Hematopoietic multipotent progenitor cell (in vitro differentiated cells): ENCODE data around the gene NRP1. TPM values are rescaled to one million over a fixed set of nuclear protein-coding genes. Genes with fewer than 3 reads are reported as not detected.
"Not testable (repeated sequence)": the region's sequence is repeated elsewhere in the genome, so short reads cannot be mapped to it uniquely, and the experiment has no call there.

Experiments
- DNase-seq, 3 donors: peaks; one replicate each; pipeline ENCODE4 v3.0.0-alpha.2; 2011 to 2015; ENCODE audit warnings: low read depth in 2 of 3, low spot score in 2 of 3
- total RNA-seq: library from RNA; depleted of rRNA; stranded (reverse); fragments of >200 nt; gene quantifications from one replicate; pipeline ENCODE4 v1.2.3, GENCODE V29; 2012

The NRP1 gene
- under 0.01 TPM for total RNA-seq

DNA sequence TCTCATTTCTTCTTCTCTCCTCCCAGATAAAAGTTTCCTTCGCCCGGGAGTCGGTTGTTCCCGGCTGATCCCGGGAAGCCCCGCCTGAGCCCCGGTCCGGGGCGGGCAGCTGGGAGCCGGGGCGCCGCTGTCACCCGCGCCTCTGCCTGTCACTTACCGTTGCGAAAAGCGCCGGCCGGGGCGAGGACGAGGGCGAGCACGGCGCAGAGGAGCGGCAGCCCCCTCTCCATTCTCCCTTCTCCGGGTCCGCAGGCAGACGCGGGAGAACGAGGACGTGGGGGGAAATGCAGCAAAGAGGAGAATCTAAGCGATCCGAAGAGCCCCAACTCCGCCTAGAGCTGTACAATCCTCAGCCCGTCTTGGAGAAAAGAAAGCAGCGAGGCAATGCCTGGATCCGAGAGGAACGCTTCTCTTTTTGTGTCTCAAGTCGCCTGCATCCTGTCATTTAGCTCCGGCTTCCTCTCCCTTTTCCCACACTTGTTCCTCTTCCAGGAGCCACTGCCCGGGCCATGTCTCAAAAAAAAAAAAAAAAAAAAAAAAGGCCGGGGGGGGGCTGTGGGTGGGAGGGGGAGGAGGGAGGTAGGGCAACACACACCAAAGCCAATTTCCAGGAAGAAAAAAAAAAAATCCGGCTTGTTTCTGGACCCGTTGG lies at the start of gene NRP1:
Gene NRP1 (minus strand): TSS at position 515 of the 652 bp plus-strand sequence. CDS start 285 bp downstream, at position 230.
- no peak for DNase-seq

- DNase-seq, result not testable (repeated sequence)
These were observed 49.7 kb upstream of the NRP1 start for GRCh38 chr10:33384201-33384600.

DNA sequence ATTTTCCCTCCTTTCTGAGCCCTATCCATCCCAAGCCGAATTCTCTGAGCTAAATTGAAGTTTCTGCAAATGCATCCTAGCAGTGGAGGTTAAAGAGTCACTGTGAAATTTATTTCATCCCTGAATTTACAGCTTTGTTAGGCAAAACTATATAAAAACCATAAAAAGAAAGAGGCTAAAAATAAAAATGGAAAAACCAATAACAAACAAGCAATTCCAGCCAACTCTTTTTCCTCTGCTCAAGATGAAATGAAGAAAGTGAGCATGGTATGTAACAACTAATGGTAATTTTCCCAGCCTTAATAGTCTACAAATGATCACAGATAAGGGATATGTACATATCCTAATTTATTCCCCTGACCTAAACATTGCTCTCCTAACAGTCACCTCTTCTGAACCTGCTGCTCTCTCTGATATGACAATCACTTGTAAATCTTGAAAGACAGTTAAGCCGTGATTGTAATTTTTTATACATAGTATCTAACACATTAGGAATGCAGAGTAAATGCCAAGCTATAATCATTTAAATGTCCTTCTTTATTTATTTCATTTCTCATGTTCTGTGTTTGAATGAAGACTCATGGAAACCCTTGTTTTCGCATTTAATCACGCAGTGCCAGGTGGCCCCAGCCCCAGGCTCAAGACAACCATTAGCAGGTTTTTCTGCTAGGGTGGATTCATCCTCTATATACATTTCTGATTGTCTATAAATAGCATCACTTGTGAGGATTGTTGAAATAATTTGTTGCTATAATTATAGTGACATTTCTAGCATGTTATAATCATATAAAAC lies 48.6 kb upstream of the NRP1 start:
- no peak for DNase-seq

DNA sequence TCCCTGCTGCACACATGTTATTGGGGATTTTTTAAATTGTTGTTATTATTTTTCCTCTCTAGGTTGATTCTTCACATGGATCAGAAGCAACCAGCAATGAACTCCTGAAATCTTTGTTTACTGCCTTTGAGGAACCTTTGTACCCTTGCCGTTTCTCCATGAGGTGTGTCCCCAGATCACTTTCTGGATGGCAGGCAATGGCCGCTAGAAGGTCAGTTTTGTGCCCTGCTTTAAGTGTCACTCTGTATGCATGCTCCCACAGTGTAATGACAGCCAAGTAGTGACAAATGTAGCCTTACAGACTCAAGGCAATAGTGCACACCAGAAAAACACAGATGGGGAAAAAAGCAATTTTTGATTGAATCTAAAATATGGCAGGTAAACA lies 47.7 kb upstream of the NRP1 start:
- no peak for DNase-seq

DNA sequence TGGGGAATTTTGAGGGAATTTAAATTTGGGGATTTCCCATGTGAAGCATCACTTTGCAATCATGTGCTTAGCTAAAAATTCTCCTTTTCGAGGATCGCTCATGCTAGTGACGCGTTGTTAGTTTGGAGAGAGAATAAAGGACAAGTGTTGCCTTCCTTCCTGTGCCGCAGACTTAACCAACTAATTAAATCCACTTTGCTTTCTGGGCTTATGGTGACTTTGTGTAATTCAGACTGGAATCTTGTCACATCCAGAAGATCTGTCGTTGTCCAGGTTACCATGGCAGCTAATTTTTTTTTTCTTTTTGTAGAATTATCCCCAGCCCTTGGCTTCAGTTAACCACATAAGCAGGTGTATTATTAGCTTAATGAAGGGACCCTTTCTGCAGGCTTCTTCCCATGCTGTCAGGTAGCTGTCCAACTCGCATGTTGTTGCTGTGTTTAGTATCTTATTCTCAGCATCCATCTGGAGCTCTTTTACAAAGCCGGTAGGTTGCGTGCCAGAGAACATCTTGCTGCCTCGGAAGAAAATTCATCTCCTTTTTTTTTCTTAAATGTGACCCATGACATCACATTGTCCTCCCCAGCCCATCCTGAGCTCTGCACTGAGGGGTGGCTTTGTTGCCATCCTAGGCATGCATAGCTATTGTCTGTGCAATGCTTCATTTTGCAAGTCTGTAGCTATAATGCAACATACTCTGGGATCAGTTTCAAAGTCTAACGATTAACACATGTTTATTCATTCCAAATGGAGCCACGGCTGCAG lies 47.2 kb upstream of the NRP1 start:
- no peak for DNase-seq

- no peak for DNase-seq
These were observed 43.2 kb upstream of the NRP1 start for GRCh38 chr10:33377658-33378025.

DNA sequence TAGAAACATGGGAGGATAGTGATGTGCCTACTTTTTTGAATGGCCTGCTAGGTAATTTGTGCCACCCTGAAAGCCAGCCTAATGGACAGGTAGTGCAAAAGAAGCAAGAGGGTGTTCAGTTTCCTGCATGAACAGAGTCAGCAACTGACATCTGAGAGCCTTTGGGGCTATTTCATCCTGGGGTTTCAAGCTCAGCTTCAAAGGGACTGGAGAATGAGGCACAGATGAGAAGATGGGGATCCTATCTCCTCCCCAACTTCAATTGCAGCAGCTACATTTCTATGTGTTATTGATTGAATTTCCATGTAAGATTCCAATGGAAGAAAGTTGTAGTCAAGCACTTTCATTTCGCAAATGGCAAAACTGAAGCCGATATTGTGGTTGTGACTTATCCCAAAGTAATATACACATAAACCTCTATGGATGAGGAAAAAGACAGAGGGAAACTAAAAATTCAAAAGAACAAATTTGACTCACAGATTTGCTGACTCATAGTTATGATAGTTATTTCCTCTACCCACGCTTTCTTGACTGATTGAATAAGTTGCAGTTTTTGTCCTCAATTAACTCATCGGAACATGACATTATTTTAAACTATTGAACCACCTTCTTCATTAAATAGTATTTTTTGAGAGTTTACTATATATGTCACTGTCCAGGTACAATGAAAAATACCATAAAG lies 42.6 kb upstream of the NRP1 start:
- DNase-seq, result peak in 1 of 3 donors; percentile 29

- no peak for DNase-seq
These were observed 42.0 kb upstream of the NRP1 start for GRCh38 chr10:33376476-33376875.

GRCh38 chr10:33373263-33373662 lies 38.8 kb upstream of the NRP1 start:
- DNase-seq, result no peak

DNA sequence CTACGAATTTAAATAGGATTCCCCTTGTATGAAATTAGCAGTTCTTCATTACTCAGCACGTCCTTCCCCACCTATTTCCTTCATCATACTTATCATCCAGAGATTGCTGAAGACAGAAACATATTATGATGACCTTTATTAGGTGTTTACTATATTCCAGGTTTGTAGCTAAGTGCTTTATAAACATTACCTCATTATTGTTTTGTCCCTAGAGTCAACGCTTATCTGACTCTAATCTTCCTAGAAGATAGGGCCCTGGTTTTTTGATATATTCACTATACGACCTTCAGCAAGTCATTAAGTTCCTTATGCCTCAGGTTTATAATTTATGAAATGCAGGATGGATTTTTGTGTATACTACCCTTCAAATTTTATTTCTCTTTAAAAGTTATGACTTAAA lies 36.8 kb upstream of the NRP1 start:
- no peak for DNase-seq

DNA sequence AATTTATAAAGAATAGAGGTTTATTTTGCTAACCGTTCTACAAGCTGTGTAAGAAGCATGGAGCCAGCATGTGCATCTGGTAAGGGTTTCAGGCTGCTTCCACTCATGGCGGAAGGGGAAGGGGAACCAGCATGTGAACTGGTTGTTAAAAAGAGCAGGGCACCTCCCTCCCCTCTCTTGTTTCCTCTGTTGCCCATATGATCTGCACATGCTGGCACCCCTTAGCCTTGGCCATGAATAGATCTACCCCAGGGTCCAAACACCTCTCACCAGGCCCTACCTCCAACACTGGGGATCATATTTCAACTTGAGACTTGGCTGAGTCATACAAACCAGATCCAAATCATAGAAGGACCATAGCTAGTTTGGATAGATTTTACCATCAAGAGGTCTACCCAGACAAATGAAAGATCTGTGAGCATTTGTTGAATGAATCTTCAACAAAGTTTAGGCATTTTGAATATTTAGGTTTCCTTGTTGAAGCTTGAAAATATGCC lies 36.0 kb upstream of the NRP1 start:
- DNase-seq, result no peak

- DNase-seq, result no peak
These were observed 33.6 kb upstream of the NRP1 start for GRCh38 chr10:33368086-33368485.

GRCh38 chr10:33365871-33366411 lies 31.5 kb upstream of the NRP1 start:
- DNase-seq, result peak in 2 of 3 donors; percentile 75 to 90

GRCh38 chr10:33365301-33365700 lies 30.8 kb upstream of the NRP1 start:
- no peak for DNase-seq

DNA sequence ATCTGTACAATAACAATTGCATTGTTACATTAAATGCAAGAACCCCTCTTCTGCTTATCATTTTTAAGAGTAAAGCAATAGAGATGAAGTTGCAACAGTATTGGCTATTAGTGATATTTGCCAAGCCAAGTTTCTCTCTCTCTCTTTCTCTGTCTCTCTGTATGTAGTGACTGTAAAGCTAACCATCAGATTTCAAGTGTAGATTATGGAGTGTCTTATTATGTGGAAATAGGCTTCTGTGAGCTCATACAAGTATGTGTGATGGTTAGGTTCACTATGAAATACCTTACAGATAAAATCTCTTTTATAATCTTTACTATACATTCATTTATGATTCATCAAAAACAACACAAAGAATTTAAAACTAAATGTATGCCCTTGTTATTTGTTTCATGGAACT lies 28.6 kb upstream of the NRP1 start:
- DNase-seq, result no peak

DNA sequence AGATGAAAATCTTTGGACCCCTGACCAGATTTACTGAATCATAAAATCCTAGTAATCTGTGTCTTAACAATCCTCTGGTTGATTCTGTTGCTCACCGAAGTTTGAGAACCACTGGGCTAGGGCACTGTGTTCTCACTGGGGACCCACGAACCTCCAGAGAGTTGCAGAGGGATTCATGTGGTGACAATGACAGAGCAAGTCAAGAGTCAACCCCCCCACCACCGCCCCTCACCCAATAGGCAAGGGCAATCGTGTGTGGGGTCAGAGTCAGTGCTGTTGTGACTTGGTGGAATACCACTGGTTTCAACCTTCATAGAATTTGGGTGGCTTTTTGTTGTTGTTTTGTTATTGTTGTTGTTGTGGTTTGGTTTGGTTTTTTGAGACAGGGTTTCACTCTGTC lies 23.5 kb upstream of the NRP1 start:
- no peak for DNase-seq

- DNase-seq, result peak in 1 of 3 donors; percentile 53
These were observed 20.8 kb upstream of the NRP1 start for GRCh38 chr10:33355274-33355673.

DNA sequence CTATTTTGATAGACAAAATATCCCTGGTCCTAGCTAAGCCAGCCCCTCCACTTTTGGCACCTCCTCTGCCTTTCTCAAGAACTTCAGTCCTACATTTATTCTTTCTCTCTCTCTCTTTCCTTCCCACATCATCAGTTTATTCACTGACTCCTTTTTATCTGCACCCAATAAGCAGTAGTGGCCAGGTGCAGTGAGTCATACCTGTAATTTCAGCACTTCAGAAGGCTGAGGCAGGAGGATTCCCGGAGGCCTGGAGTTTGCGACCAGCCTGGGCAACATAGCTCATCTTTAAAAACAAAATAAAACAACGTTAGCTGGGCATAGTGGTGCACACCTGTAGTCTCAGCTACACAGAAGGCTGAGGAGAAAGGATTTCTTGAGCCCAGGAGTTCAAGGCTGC lies 19.4 kb upstream of the NRP1 start:
- no peak for DNase-seq

DNA sequence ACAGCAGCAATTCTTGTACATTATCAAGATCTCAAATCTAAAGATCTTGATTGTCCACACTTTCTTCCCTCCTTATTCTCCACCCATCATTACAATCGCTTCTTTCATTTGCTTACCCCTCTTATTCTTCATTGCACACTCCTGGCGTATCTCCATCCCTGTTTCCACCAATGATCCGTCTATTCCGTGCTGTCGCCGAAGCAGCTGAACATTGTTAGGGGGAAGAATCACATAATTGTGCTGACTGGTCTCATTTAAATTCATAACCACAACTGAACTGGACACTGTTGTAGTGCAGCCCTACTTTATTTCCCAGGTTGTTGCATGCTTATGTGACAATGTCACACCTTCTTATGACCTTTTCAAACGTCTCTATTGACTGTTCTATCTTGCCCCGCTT lies 18.9 kb upstream of the NRP1 start:
- DNase-seq, result no peak

DNA sequence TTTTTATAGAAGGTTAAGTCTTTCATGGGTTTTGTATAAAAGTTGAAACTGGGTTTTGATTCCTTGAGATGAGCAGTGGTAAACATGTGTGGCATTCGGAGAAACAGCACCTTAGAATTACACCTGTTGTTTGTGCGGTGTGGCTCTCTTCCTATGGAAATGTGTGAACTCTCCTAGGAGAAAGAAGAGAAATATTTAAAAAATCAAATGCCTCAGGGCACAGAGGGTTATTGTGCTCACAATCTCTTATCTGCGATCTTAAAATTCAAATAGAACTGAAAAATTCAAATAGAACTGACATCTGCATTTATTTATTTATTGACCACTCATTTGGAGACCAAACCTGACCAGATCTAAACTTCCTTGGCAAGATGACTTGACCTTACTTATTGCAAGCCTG lies 18.1 kb upstream of the NRP1 start:
- no peak for DNase-seq

DNA sequence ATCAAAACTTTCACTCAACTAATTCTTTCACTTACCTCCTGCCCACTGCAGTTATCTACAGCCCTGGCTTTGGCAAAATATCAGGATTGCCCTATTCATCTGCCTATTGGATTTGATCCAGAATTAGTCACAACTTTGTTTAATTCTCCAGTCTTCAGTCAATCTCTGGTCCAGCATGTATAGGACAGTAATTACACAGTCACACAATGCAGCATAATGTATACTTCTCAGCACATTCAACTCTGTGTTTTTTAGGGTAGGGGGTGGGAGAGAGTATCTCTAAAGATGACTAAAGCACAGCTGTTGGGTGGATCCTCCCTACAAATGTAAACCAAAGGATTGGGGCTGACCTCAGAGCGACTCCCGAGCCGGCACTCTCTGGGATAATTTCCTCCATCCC lies 17.7 kb upstream of the NRP1 start:
- no peak for DNase-seq
